ENCODE measurements around the gene PHEX.

DNA sequence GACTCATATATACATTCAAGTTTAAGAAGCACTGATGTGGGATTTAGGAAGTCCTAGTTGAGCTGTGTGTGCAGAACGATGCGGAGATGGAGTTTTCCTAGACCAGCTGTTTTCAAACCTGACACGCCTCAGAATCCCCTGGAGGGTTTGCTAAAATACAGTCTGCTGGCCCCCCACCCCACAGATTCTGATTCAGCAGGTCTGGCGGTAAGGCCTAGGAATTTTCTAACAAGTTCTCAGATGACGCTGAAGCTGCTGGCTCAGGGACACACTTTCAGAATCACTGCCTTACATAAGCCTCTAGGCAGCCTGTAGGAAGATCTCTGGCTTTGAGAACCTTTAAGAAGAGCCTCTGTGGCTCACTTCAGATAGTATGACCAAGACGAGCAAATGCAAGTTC lies 73.1 kb downstream of the PHEX start:
- TF ChIP-seq, protein P1, sequence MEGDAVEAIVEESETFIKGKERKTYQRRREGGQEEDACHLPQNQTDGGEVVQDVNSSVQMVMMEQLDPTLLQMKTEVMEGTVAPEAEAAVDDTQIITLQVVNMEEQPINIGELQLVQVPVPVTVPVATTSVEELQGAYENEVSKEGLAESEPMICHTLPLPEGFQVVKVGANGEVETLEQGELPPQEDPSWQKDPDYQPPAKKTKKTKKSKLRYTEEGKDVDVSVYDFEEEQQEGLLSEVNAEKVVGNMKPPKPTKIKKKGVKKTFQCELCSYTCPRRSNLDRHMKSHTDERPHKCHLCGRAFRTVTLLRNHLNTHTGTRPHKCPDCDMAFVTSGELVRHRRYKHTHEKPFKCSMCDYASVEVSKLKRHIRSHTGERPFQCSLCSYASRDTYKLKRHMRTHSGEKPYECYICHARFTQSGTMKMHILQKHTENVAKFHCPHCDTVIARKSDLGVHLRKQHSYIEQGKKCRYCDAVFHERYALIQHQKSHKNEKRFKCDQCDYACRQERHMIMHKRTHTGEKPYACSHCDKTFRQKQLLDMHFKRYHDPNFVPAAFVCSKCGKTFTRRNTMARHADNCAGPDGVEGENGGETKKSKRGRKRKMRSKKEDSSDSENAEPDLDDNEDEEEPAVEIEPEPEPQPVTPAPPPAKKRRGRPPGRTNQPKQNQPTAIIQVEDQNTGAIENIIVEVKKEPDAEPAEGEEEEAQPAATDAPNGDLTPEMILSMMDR (conservative IDR thresholded peaks at IDR 0.05) = no peak
- TF ChIP-seq ZFX (IDR thresholded peaks at IDR 0.05) = no peak

Measured in C4-2B (cell line).